ENCODE data around the gene SRRM3.
"Not testable (repeated sequence)": the region's sequence is repeated elsewhere in the genome, so short reads cannot be mapped to it uniquely, and the experiment has no call there.

SRRM3 gene

GRCh38 chr7:76315364-76315763 lies 113.7 kb downstream of the SRRM3 start:
- DNase-seq (ENCODE audit: low read depth), result no peak

GRCh38 chr7:76316984-76317781 lies 115.5 kb downstream of the SRRM3 start:
- DNase-seq (ENCODE audit: low read depth), result no peak

GRCh38 chr7:76317782-76318487 lies 116.2 kb downstream of the SRRM3 start:
- DNase-seq (ENCODE audit: low read depth), result peak; percentile 82

- peak; percentile 63 for DNase-seq (ENCODE audit: low read depth)
These were observed 117.0 kb downstream of the SRRM3 start for GRCh38 chr7:76318488-76319353.

GRCh38 chr7:76325092-76325491 lies 123.4 kb downstream of the SRRM3 start:
- DNase-seq (ENCODE audit: low read depth), result no peak

GRCh38 chr7:76325811-76326210 lies 124.1 kb downstream of the SRRM3 start:
- no peak for DNase-seq (ENCODE audit: low read depth)

- DNase-seq (ENCODE audit: low read depth), result no peak
These were observed 125.0 kb downstream of the SRRM3 start for GRCh38 chr7:76326646-76327233.

GRCh38 chr7:76327610-76328009 lies 125.9 kb downstream of the SRRM3 start:
- no peak for DNase-seq (ENCODE audit: low read depth)

- DNase-seq (ENCODE audit: low read depth), result no peak
These were observed 126.7 kb downstream of the SRRM3 start for GRCh38 chr7:76328389-76328788.

GRCh38 chr7:76329479-76329878 lies 127.8 kb downstream of the SRRM3 start:
- DNase-seq (ENCODE audit: low read depth), result no peak

- DNase-seq (ENCODE audit: low read depth), result no peak
These were observed 128.6 kb downstream of the SRRM3 start for GRCh38 chr7:76330261-76330660.

- no peak for DNase-seq (ENCODE audit: low read depth)
These were observed 129.0 kb downstream of the SRRM3 start for GRCh38 chr7:76330673-76331072.

- no peak for DNase-seq (ENCODE audit: low read depth)
These were observed 130.4 kb downstream of the SRRM3 start for GRCh38 chr7:76332078-76332477.

- DNase-seq (ENCODE audit: low read depth), result no peak
These were observed 131.9 kb downstream of the SRRM3 start for GRCh38 chr7:76333511-76334101.

- DNase-seq (ENCODE audit: low read depth), result no peak
These were observed 132.7 kb downstream of the SRRM3 start for GRCh38 chr7:76334320-76334967.

GRCh38 chr7:76335417-76335816 lies 133.7 kb downstream of the SRRM3 start:
- DNase-seq (ENCODE audit: low read depth), result not testable (repeated sequence)

GRCh38 chr7:76336094-76336493 lies 134.4 kb downstream of the SRRM3 start:
- no peak for DNase-seq (ENCODE audit: low read depth)
